PFSK-1 (cell line): ENCODE data around the gene CHMP6.

ENCODE experiments used
- POLR2AphosphoS5 ChIP-seq: IDR thresholded peaks from 2 replicates; pipeline ENCODE4 v1.6.1; 2012; ENCODE audit warnings: low read depth, mild to moderate bottlenecking, control low read depth, low read length, moderate library complexity
- SIN3A ChIP-seq: IDR thresholded peaks from 2 replicates; pipeline ENCODE4 v1.6.1; 2012; ENCODE audit warnings: mild to moderate bottlenecking, low read length, moderate library complexity, borderline replicate concordance; ENCODE audit not compliant: insufficient read depth

DNA sequence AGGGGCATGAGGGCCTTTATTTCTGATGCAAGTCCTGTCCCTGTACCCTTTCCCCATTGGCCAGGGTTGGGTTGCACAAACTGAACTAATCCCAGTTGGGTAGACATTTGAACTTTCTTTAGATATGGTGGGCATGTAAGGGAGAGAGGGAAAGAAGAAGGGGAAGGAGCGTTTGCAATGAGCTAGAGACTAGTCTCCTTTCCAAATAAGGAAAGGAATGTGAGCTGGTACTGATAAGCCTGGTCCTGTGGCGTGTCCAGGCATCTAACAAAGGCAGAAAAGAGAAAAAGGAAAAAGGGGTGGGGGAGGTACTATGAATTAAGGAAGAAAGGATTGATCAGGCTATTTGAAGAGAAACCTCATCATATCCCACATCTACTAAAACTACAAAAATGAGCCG lies 20.3 kb downstream of the CHMP6 start:
- TF ChIP-seq SIN3A (no peak), POLR2AphosphoS5 (no peak)
